SK-N-SH treated with all-trans-retinoic acid at 6 μM for 48 hours (cell line): ENCODE results near the gene CBARP.

Source experiments
- ARNTL ChIP-seq: fragments of 450-650 bp; formaldehyde crosslinking; IDR thresholded peaks from 2 replicates; pipeline ENCODE4 v1.5.0; 2020; ENCODE audit warnings: low read depth, mild to moderate bottlenecking, moderate library complexity, borderline replicate concordance
- CREB5 ChIP-seq: fragments of 250-450 bp; sonication (Bioruptor Pico); IDR thresholded peaks from 2 replicates; pipeline ENCODE4 v1.5.1; 2020; ENCODE audit warnings: low read depth, mild to moderate bottlenecking, moderate library complexity
- PATZ1 ChIP-seq: fragments of 250-450 bp; sonication (Bioruptor Pico); IDR thresholded peaks from 2 replicates; pipeline ENCODE4 v1.8.0; 2020; ENCODE audit warnings: mild to moderate bottlenecking, moderate library complexity, borderline replicate concordance
- TSHZ2 ChIP-seq: fragments of 250-450 bp; sonication (Bioruptor Pico); IDR thresholded peaks from 2 replicates; pipeline ENCODE4 v1.5.0; 2020; ENCODE audit warnings: mild to moderate bottlenecking, moderate library complexity
- ZFP3 ChIP-seq: fragments of 250-450 bp; sonication (Bioruptor Pico); IDR thresholded peaks from 2 replicates; pipeline ENCODE4 v1.5.0; 2020; ENCODE audit warnings: mild to moderate bottlenecking, moderate library complexity
- ZFP30 ChIP-seq: fragments of 450-650 bp; formaldehyde crosslinking; IDR thresholded peaks from 2 replicates; pipeline ENCODE4 v1.5.0; 2022; ENCODE audit warnings: mild to moderate bottlenecking, moderate library complexity
- TF ChIP-seq, protein P1 (sequence below): fragments of 250-450 bp; sonication (Bioruptor Pico); IDR thresholded peaks from 2 replicates; pipeline ENCODE4 v1.8.0; 2021; ENCODE audit warnings: low read depth, mild to moderate bottlenecking, moderate library complexity, borderline replicate concordance

DNA sequence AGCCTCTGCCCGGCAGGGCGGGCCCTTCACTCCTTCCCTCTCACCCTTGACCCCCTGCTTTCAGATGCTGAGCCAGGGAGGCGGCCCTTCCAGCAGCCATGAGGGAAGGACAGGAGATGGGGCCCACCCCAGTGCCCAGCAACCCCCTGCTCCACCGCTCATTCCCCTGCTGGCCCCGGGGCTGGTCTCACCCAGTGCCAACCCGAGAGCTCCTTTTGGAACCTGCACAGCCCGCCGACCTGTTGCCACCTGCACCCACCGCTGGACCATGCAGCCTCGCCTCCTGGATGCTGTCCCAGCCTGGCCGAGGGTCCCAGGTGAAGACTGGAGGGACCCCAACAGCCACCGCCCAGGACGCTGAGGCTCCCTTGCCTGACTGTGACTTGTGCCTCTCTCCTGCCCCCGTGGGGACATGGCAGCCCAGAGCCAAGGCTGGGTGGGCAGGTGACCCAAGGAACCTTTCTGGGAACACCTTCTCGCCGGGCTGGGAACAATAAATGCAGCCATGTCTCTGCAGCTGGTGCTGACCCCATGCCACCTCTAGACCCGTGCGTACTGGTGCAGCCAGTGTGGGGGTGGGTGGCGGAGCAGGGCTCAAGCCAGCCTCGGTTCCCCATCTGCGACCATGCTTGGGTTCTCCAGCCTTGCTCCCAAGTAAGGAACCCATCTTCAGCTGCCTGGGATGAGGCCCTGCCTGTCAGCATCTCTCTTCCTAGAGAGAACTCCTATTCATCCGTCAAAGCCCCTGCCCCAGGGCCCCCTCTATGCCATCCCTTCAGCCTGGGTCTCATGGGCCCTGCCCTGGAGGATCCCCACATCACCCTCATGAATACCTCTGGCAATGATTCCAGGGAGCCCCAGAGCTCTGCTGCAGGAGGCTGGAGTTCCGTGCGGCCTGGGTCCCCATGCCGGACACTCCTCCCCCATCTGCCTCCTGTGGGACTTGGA, 41.2 kb upstream of the CBARP start:
- TF ChIP-seq PATZ1 (CRISPR knock-in tag): no peak
- TF ChIP-seq TSHZ2: no peak
- TF ChIP-seq ZFP30 (CRISPR knock-in tag): no peak
- no peak for TF ChIP-seq ARNTL (CRISPR knock-in tag)
- TF ChIP-seq, protein P1, sequence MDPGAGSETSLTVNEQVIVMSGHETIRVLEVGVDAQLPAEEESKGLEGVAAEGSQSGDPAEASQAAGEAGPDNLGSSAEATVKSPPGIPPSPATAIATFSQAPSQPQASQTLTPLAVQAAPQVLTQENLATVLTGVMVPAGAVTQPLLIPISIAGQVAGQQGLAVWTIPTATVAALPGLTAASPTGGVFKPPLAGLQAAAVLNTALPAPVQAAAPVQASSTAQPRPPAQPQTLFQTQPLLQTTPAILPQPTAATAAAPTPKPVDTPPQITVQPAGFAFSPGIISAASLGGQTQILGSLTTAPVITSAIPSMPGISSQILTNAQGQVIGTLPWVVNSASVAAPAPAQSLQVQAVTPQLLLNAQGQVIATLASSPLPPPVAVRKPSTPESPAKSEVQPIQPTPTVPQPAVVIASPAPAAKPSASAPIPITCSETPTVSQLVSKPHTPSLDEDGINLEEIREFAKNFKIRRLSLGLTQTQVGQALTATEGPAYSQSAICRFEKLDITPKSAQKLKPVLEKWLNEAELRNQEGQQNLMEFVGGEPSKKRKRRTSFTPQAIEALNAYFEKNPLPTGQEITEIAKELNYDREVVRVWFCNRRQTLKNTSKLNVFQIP (CRISPR knock-in tag): no peak
- no peak for TF ChIP-seq CREB5 (CRISPR knock-in tag)
- TF ChIP-seq ZFP3 (CRISPR knock-in tag): peak; percentile 99
